GM18909 (cell line): ENCODE measurements around the gene TLN1.

Experiments
- ATAC-seq: cut with Tn5 transposase; IDR thresholded peaks from one replicate; pipeline ENCODE4 v1.9.1; 2021; ENCODE audit warnings: mild to moderate bottlenecking; ENCODE audit not compliant: unreplicated experiment, poor library complexity

Gene TLN1, protein sequence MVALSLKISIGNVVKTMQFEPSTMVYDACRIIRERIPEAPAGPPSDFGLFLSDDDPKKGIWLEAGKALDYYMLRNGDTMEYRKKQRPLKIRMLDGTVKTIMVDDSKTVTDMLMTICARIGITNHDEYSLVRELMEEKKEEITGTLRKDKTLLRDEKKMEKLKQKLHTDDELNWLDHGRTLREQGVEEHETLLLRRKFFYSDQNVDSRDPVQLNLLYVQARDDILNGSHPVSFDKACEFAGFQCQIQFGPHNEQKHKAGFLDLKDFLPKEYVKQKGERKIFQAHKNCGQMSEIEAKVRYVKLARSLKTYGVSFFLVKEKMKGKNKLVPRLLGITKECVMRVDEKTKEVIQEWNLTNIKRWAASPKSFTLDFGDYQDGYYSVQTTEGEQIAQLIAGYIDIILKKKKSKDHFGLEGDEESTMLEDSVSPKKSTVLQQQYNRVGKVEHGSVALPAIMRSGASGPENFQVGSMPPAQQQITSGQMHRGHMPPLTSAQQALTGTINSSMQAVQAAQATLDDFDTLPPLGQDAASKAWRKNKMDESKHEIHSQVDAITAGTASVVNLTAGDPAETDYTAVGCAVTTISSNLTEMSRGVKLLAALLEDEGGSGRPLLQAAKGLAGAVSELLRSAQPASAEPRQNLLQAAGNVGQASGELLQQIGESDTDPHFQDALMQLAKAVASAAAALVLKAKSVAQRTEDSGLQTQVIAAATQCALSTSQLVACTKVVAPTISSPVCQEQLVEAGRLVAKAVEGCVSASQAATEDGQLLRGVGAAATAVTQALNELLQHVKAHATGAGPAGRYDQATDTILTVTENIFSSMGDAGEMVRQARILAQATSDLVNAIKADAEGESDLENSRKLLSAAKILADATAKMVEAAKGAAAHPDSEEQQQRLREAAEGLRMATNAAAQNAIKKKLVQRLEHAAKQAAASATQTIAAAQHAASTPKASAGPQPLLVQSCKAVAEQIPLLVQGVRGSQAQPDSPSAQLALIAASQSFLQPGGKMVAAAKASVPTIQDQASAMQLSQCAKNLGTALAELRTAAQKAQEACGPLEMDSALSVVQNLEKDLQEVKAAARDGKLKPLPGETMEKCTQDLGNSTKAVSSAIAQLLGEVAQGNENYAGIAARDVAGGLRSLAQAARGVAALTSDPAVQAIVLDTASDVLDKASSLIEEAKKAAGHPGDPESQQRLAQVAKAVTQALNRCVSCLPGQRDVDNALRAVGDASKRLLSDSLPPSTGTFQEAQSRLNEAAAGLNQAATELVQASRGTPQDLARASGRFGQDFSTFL (N-terminal part only)

DNA sequence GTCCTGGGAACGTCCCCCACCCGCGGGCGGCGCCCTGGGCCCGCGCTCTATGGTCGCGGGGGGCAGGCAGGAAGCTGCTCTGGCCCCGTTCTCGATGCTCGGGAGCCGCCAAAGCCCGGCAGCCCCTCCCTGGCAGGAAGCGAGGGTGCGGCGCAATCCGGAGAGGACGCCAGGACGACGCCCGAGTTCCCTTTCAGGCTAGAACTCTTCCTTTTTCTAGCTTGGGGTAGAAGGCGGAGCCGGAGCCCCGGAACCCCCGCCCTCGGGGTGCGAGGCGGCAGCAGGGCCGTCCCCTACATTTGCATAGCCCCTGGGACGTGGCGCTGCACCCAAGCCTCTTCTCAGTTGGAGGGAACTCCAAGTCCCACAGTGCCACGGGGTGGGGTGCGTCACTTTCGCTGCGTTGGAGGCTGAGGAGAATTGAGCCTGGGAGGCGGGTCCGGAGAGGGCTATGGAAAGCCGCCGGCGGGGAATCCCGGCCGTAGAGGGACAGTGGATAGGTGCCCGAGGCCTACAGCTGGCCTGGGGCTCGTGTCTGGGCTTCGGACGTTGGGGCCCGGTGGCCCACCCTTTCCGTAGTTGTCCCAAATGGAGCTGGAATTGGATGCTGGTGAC is at the start of gene TLN1, which contains the start of gene CREB3:
TSS of gene TLN1 (minus strand) at position 11 of the 615 bp plus-strand sequence. CDS start 6,501 bp downstream, outside the sequence.
TSS of gene CREB3 (plus strand) at position 482 of the 615 bp plus-strand sequence. CDS start at position 589, 107 bp downstream.
- ATAC-seq, result peak; percentile 82

- no peak for ATAC-seq
Measured at GRCh38 chr9:35781066-35781465, 49.1 kb upstream of the TLN1 start.

DNA sequence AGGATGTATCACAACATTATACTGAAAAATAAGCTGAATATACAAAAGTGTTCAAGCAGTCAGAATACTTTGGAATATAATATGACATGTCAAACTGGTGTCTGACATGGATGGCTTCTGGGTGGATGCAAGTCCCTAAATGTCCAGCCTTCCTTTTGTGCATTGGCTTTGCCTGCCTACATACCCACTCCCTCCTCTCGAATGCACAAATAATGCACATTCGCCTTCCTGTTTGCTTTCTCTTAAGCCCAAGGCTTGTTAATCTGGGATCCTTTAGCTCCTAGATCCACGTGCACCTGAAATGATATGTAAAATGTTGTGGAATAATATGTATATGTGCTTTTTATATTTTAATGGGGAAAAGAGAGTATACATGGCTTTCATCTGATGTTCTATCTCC is 46.5 kb upstream of the TLN1 start:
- no peak for ATAC-seq

- no peak for ATAC-seq
Measured at GRCh38 chr9:35776018-35776417, 44.0 kb upstream of the TLN1 start.

DNA sequence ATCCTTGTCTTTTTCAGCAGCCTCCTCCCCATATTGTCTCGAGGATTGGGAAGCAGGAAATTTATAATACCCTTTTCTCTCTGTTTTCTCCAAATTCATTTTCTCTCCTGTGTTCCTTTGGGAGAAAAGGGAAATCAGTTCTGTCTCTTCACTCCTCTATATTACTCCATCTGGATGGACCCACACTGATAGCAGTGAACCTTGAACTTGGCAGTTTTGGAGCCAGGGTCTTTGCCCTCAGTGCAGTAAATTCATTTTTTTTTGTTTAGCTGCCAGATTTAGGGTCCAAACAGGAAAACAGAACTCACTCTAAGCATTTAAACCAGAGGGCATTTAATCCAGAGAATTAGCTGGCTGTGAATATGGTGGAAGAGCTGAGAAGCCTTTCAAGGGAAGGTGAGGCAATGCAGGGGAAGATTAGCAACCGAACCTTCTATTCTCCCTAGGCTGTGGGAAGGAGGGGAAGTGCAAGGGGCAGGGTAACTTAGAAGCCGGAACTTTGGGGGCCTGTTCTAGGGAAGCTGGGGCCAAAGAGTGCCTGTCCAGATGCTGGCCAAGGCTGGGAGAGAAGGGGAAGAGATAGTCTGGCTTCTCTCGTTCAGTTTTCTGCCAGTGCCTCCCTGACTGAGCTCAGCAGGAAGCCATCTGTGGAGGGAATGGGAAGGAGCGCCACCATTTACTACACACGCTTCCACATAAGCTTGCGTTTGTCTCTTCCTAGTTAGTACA is 43.1 kb upstream of the TLN1 start:
- ATAC-seq, result no peak

- ATAC-seq, result no peak
Measured at GRCh38 chr9:35771943-35772342, 39.9 kb upstream of the TLN1 start.

DNA sequence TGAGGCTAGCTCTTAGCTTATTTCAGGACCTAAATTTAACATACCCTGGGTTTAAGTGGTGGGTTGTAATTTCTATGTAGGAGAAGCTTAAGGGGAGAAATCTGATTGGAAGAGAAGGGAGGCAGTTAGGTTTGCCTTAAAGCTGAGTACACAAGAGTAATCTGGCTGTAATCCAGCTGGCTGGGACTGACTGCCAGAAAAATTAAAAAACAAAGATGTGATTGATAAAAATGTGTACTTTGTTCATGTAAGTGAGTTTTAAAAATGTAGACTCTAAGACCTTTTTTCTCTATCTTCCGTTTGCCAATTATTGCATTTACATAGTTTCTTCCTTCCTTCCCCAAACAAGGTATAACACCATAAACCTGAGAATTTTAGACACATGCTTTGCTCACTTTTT is 39.5 kb upstream of the TLN1 start:
- ATAC-seq, result no peak

- no peak for ATAC-seq
Measured at GRCh38 chr9:35771075-35771433, 39.1 kb upstream of the TLN1 start.

- ATAC-seq, result no peak
Measured at GRCh38 chr9:35769763-35770162, 37.8 kb upstream of the TLN1 start.

GRCh38 chr9:35767458-35767857 is 35.5 kb upstream of the TLN1 start:
- no peak for ATAC-seq

DNA sequence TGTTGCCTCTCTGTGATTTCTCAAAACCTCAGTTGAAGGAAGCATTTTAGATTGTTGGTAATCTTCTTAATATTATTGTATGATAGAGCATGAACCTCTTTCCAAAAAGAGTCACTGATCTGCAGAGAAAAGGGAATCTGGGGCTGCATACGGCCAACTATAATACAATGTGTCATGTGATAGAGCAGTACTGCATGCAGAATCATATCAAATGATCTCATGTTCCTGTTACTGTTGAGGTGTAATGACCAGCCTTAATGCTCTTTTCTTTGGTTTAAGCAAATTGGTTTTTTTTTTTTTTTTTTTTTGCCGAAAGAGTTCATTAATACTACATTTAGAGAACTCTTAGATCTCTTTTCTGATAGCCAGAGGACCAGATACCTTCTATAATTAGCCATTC is 35.0 kb upstream of the TLN1 start:
- ATAC-seq, result no peak

DNA sequence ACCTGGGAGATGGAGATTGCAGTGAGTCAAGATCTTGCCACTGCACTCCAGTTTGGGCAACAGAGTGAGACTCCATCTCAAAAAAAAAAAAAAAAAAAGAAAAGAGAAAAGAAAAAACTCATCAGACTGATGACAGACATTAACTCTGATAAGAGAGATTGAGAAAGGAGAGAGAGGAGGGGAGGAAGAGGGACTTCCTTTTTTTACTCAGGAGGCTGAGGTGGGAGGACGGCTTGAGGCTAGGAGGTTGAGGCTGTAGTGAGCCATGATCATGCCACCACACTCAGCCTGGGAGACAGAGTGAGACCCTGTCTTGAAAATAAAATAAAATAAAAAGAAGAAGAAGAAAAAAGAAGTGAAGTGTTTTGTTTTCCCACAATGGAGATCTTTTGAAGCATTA is 31.8 kb upstream of the TLN1 start:
- no peak for ATAC-seq

- ATAC-seq, result no peak
Measured at GRCh38 chr9:35763181-35763580, 31.2 kb upstream of the TLN1 start.

- no peak for ATAC-seq
Measured at GRCh38 chr9:35760651-35761050, 28.7 kb upstream of the TLN1 start.

GRCh38 chr9:35759795-35760194 is 27.8 kb upstream of the TLN1 start:
- ATAC-seq, result no peak

DNA sequence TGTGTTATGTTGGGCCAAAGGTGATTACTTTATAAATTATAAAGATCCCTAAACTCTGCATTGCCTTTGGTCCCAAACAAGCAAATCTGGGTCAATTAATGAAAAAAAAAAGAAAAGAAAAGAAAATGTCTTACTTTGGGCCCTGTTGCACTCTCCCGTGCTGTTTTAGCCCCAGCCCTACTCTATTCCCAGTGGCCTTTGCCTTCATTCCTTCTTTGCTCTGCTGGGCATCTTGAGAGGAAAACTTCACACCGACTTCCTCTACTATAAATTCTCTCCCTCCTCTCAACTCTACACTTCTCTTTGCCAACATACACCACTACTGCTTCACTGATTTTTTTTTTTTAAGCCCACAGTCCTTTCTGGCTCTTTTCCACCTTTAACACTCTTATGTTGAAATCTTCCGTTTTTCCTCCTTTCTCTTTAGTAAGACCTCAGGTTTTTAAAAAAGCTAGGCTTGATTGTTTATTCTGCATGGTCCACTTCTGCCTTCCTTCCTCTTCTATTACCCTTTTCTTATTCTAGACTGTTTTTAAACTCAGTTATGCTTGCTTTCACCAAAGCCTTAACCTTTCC is 26.6 kb upstream of the TLN1 start:
- no peak for ATAC-seq

GRCh38 chr9:35757892-35758275 is 25.9 kb upstream of the TLN1 start:
- no peak for ATAC-seq

DNA sequence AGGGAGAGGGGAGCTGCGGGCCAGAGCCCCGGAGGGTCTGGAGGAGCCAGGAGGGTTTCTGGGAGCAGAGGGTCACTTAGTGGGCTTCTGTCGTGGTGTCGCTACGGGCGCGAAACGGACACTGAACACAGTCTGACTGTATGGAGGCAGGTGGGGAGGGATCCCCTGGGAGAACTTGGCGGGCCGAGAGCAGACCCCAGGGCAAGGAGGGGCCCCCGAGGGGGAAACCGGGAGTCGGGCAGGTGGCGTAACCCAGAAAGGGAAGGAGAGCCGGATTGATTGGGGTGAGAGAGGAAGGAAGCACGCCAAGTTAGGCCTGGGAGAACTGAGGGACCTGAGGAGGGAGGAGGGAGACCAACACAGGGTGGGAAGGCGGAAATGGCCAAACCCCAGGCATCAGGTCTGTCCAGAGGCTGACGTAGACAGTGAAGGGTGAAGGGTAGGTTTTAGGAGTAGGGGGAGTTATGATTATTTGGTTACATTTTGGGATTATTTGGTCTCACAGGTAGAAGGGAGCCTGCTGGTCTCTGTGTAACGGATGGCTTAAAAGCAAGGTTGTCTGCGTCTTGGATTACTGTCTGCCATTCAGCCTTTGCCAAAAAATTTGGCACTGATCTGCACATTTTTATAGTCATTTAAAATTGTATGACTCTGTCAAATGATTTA is 25.4 kb upstream of the TLN1 start:
- ATAC-seq, result peak; percentile 46
